Measurements from ENCODE around the gene UST.

UST gene

DNA sequence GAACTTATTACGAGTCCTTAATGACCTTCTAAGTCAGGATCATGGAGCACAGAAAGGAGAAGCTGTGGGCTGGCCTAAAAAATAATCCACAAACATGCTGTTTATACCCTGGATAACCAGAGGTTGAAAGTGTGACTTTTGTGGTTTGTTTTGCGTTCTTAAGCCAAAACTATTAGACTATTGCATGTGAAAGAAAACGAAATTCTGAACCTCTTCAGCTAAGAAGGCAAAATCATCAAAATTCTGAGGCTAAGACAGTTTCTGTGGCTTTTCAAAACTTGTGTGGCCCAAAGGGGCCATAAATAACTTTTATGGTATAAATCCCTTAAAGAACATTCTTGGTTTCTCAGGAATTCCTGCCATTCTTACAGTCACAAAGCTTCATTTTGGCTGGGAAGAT, 251.0 kb downstream of the UST start:
- Histone ChIP-seq H2BK12ac (ENCODE audit: low read length in 2 of 2) (no peak overlapping the region), H3K4ac (ENCODE audit: low read depth in 1 of 2, low read length in 2 of 2) (no peak overlapping the region), H3K4me3 (ENCODE audit: insufficient read depth in 1 of 2, low read depth in 1 of 2, low read length in 2 of 2) (no peak overlapping the region), H4K91ac (ENCODE audit: low read length) (no peak overlapping the region), H3K14ac (ENCODE audit: low read length in 2 of 2) (no peak overlapping the region), H2BK5ac (ENCODE audit: low read depth, low read length, poor library complexity, severe bottlenecking) (no peak overlapping the region), H3K4me2 (ENCODE audit: low read length, poor library complexity, severe bottlenecking) (no peak overlapping the region), H2BK15ac (ENCODE audit: low read depth, poor library complexity, severe bottlenecking) (no peak overlapping the region), H2BK120ac (ENCODE audit: low read depth, low read length) (no peak overlapping the region), H3K9ac (ENCODE audit: low read length) (peak overlapping the region; percentile 5), H3K18ac (ENCODE audit: low read depth in 1 of 2, low read length in 2 of 2) (no peak overlapping the region), H3K36me3 (ENCODE audit: control insufficient read depth in 1 of 2, insufficient read depth in 2 of 2, low read depth in 1 of 2, low read length in 2 of 2) (peaks cover 0 to 3% of the 10 kb centered on the region in 2 experiments), H3K9me3 (ENCODE audit: control insufficient read depth, low read length) (peaks cover 12% of the 10 kb centered on the region), H2AK5ac (ENCODE audit: low read length, severe bottlenecking) (no peak overlapping the region), H3K27ac (ENCODE audit: low read length, poor library complexity, severe bottlenecking) (peak overlapping the region; percentile 22), H3K4me1 (ENCODE audit: control insufficient read depth, insufficient read depth, low read depth, low read length) (peaks cover 4% of the 10 kb centered on the region), H3K79me1 (replicated peaks; ENCODE audit: low read length, poor library complexity, severe bottlenecking) (no peaks in the 10 kb centered on the region), H3K27me3 (ENCODE audit: control insufficient read depth in 1 of 2, insufficient read depth in 1 of 2, low read length in 2 of 2) (no peaks in the 10 kb centered on the region), H3K23ac (ENCODE audit: low read length in 2 of 2) (no peak overlapping the region), H4K8ac (ENCODE audit: low read length) (no peak overlapping the region), H2AFZ (ENCODE audit: low read depth, low read length) (no peak overlapping the region)
- WGBS = 0% methylated on average over 1 of the region's 3 CpGs
- peak; percentile 93 for DNase-seq

DNA sequence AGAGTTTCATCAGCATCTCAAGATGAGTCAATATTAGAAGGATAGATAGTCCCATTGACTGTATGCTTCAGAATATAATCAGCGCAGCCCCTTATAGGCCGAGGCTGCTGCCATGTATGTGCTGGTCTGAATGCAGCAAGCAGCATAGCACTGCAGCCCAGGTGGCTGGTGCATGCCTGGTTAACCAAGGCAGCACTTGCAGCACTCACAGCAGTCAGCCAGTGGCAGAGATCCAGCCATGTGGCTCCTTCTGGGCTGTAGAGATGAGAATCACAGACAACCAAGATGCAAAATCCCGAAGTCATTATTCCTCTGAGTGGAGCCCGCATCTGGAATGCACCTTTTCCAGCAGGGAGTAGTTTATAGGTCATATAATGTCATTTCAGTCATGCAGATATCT, 251.9 kb downstream of the UST start:
- peaks cover 12% of the 10 kb centered on the region for H3K9me3 ChIP-seq (ENCODE audit: control insufficient read depth, low read length)
- H3K9ac ChIP-seq (ENCODE audit: low read length) = no peak overlapping the region
- no peak overlapping the region for H2AFZ ChIP-seq (ENCODE audit: low read depth, low read length)
- H2BK12ac ChIP-seq (ENCODE audit: low read length in 2 of 2) = peak overlapping the region in 1 of 2 experiments; percentile 95
- H3K4me1 ChIP-seq (ENCODE audit: control insufficient read depth, insufficient read depth, low read depth, low read length) = peaks cover 4% of the 10 kb centered on the region
- peak overlapping the region; percentile 16 to 96 for H3K18ac ChIP-seq (ENCODE audit: low read depth in 1 of 2, low read length in 2 of 2)
- H2BK5ac ChIP-seq (ENCODE audit: low read depth, low read length, poor library complexity, severe bottlenecking) = peak overlapping the region; percentile 9
- 98% methylated on average over 2 of the region's 4 CpGs for WGBS
- H3K27ac ChIP-seq (ENCODE audit: low read length, poor library complexity, severe bottlenecking) = no peak overlapping the region
- H2BK120ac ChIP-seq (ENCODE audit: low read depth, low read length) = no peak overlapping the region
- H3K23ac ChIP-seq (ENCODE audit: low read length in 2 of 2) = peak overlapping the region in 1 of 2 experiments; percentile 89
- H4K8ac ChIP-seq (ENCODE audit: low read length) = no peak overlapping the region
- H3K36me3 ChIP-seq (ENCODE audit: control insufficient read depth in 1 of 2, insufficient read depth in 2 of 2, low read depth in 1 of 2, low read length in 2 of 2) = peaks cover 0 to 3% of the 10 kb centered on the region in 2 experiments
- no peak overlapping the region for H3K4me3 ChIP-seq (ENCODE audit: insufficient read depth in 1 of 2, low read depth in 1 of 2, low read length in 2 of 2)
- peak; percentile 30 for DNase-seq
- H3K4me2 ChIP-seq (ENCODE audit: low read length, poor library complexity, severe bottlenecking) = no peak overlapping the region
- peak overlapping the region; percentile 30 for H4K91ac ChIP-seq (ENCODE audit: low read length)
- peak overlapping the region; percentile 76 for H2AK5ac ChIP-seq (ENCODE audit: low read length, severe bottlenecking)
- peak overlapping the region in 1 of 2 experiments; percentile 29 for H3K4ac ChIP-seq (ENCODE audit: low read depth in 1 of 2, low read length in 2 of 2)
- H3K79me1 ChIP-seq (replicated peaks; ENCODE audit: low read length, poor library complexity, severe bottlenecking) = no peaks in the 10 kb centered on the region
- peak overlapping the region in 1 of 2 experiments; percentile 89 for H3K14ac ChIP-seq (ENCODE audit: low read length in 2 of 2)
- no peaks in the 10 kb centered on the region for H3K27me3 ChIP-seq (ENCODE audit: control insufficient read depth in 1 of 2, insufficient read depth in 1 of 2, low read length in 2 of 2)
- no peak overlapping the region for H2BK15ac ChIP-seq (ENCODE audit: low read depth, poor library complexity, severe bottlenecking)

DNA sequence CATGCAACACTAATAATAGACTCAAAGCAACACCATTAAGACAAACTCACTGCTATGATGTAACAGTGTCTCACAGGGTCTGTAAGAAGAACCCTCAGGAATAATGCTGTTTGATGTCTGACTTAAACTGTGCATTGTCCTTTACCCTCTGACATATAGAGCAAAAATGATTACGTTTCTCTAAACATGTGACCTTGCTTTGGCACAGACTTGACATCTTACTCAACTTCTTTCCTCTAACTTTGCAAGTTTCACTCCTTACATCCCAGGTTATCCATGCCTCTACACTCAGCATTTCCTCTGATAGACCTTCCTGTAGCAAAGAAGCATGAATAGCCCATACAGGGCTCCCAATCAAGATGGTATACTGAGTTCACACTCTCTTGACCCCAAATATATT, 252.7 kb downstream of the UST start:
- no peak overlapping the region for H3K23ac ChIP-seq (ENCODE audit: low read length in 2 of 2)
- no peaks in the 10 kb centered on the region for H3K79me1 ChIP-seq (replicated peaks; ENCODE audit: low read length, poor library complexity, severe bottlenecking)
- DNase-seq = peak; percentile 73
- WGBS = 2% methylated on average over 1 of the region's 1 CpG
- peak overlapping the region; percentile 54 for H3K27ac ChIP-seq (ENCODE audit: low read length, poor library complexity, severe bottlenecking)
- H3K4me3 ChIP-seq (ENCODE audit: insufficient read depth in 1 of 2, low read depth in 1 of 2, low read length in 2 of 2) = no peak overlapping the region
- H2BK15ac ChIP-seq (ENCODE audit: low read depth, poor library complexity, severe bottlenecking) = no peak overlapping the region
- peaks cover 12% of the 10 kb centered on the region for H3K9me3 ChIP-seq (ENCODE audit: control insufficient read depth, low read length)
- no peak overlapping the region for H2BK12ac ChIP-seq (ENCODE audit: low read length in 2 of 2)
- no peak overlapping the region for H3K18ac ChIP-seq (ENCODE audit: low read depth in 1 of 2, low read length in 2 of 2)
- no peaks in the 10 kb centered on the region for H3K27me3 ChIP-seq (ENCODE audit: control insufficient read depth in 1 of 2, insufficient read depth in 1 of 2, low read length in 2 of 2)
- H3K4me2 ChIP-seq (ENCODE audit: low read length, poor library complexity, severe bottlenecking) = no peak overlapping the region
- H2AK5ac ChIP-seq (ENCODE audit: low read length, severe bottlenecking) = no peak overlapping the region
- H4K8ac ChIP-seq (ENCODE audit: low read length) = no peak overlapping the region
- no peak overlapping the region for H4K91ac ChIP-seq (ENCODE audit: low read length)
- no peak overlapping the region for H2BK120ac ChIP-seq (ENCODE audit: low read depth, low read length)
- H3K36me3 ChIP-seq (ENCODE audit: control insufficient read depth in 1 of 2, insufficient read depth in 2 of 2, low read depth in 1 of 2, low read length in 2 of 2) = peaks cover 0 to 3% of the 10 kb centered on the region in 2 experiments
- H2BK5ac ChIP-seq (ENCODE audit: low read depth, low read length, poor library complexity, severe bottlenecking) = no peak overlapping the region
- H3K9ac ChIP-seq (ENCODE audit: low read length) = peak overlapping the region; percentile 25
- H3K4me1 ChIP-seq (ENCODE audit: control insufficient read depth, insufficient read depth, low read depth, low read length) = peaks cover 4% of the 10 kb centered on the region
- no peak overlapping the region for H3K14ac ChIP-seq (ENCODE audit: low read length in 2 of 2)
- no peak overlapping the region for H3K4ac ChIP-seq (ENCODE audit: low read depth in 1 of 2, low read length in 2 of 2)
- H2AFZ ChIP-seq (ENCODE audit: low read depth, low read length) = no peak overlapping the region

DNA sequence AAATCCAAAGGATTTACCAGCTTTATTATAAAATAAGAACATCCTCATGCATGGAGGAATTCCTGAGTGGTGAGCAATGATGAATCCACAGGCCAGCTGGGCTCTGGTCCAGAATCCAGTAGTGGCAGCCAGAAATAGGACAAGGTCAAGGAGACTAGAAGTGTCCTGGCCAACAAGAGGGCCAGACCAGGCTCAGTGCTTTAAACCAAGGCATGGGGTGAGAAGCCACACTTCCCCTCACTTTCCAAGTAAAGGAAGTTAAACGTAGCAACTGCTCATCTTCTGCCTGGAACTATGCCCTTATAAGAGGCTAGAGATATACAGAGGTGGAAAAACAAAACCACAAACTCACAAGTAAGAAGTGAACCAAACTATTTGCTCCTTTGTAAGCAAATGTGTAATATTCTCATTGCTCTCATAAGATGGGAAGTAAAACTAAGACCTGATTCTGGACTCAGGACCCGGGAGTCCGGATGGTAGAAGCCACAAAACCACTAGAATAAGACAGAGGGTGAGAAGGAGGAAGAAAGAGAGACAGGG, 253.2 kb downstream of the UST start:
- Histone ChIP-seq H3K4ac (ENCODE audit: low read depth in 1 of 2, low read length in 2 of 2) (no peak overlapping the region), H4K8ac (ENCODE audit: low read length) (no peak overlapping the region)
- 29% methylated on average over 3 of the region's 3 CpGs for WGBS

More for the DNA sequence above, 253.2 kb downstream of the UST start:
- H4K91ac ChIP-seq (ENCODE audit: low read length) = no peak overlapping the region
- H3K27me3 ChIP-seq (ENCODE audit: control insufficient read depth in 1 of 2, insufficient read depth in 1 of 2, low read length in 2 of 2) = no peaks in the 10 kb centered on the region
- peaks cover 0 to 3% of the 10 kb centered on the region in 2 experiments for H3K36me3 ChIP-seq (ENCODE audit: control insufficient read depth in 1 of 2, insufficient read depth in 2 of 2, low read depth in 1 of 2, low read length in 2 of 2)
- peak overlapping the region; percentile 23 for H3K9ac ChIP-seq (ENCODE audit: low read length)
- H2BK5ac ChIP-seq (ENCODE audit: low read depth, low read length, poor library complexity, severe bottlenecking) = no peak overlapping the region
- no peak overlapping the region for H2BK15ac ChIP-seq (ENCODE audit: low read depth, poor library complexity, severe bottlenecking)
- peak; percentile 93 for DNase-seq
- no peak overlapping the region for H3K23ac ChIP-seq (ENCODE audit: low read length in 2 of 2)
- H2BK120ac ChIP-seq (ENCODE audit: low read depth, low read length) = no peak overlapping the region
- peaks cover 12% of the 10 kb centered on the region for H3K9me3 ChIP-seq (ENCODE audit: control insufficient read depth, low read length)
- H2BK12ac ChIP-seq (ENCODE audit: low read length in 2 of 2) = no peak overlapping the region
- H3K4me1 ChIP-seq (ENCODE audit: control insufficient read depth, insufficient read depth, low read depth, low read length) = peaks cover 4% of the 10 kb centered on the region
- H3K27ac ChIP-seq (ENCODE audit: low read length, poor library complexity, severe bottlenecking) = peak overlapping the region; percentile 79
- H3K14ac ChIP-seq (ENCODE audit: low read length in 2 of 2) = no peak overlapping the region
- H2AFZ ChIP-seq (ENCODE audit: low read depth, low read length) = no peak overlapping the region
- no peak overlapping the region for H3K4me2 ChIP-seq (ENCODE audit: low read length, poor library complexity, severe bottlenecking)
- H2AK5ac ChIP-seq (ENCODE audit: low read length, severe bottlenecking) = peak overlapping the region; percentile 94
- no peak overlapping the region for H3K4me3 ChIP-seq (ENCODE audit: insufficient read depth in 1 of 2, low read depth in 1 of 2, low read length in 2 of 2)
- no peaks in the 10 kb centered on the region for H3K79me1 ChIP-seq (replicated peaks; ENCODE audit: low read length, poor library complexity, severe bottlenecking)
- H3K18ac ChIP-seq (ENCODE audit: low read depth in 1 of 2, low read length in 2 of 2) = peak overlapping the region in 1 of 2 experiments; percentile 39

Data from mesenchymal stem cell (in vitro differentiated cells and primary cell).